ENCODE results near the gene LRCOL1.

The LRCOL1 gene

DNA sequence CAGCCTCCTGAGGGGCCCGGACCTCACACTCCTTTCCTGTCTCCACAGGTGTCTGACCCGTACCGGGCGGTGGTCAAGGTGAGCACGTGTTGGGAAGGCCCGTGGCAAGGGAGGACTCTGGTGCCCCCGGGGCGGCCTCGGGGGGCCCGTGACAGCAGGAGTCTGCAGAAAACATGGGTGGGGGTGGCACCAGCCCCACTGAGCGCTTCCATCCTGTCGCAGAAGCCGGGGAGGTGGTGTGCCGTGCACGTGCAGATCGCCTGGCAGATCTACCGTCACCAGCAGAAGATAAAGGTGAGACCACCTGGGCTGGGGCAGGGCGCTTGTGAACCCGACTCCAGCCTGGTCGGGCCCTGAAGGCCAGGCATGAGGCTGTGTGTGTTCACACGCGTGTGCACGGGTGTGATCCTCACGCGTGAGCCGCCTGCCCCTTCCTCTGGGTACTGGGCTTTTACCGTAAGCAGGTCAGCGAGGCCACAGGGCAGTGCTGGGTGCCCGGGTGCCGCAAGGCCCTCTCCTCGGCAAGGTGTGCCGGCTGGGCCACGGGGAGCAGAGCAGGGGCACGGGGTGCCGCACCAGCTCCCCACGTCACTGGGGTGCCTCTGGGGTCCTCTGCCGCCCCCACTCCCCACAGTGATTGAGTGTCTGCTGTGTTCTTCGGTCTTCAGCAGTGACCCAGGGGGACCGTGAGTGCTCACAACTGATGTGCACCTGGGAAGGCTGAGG lies 35.9 kb downstream of the LRCOL1 start:
- Histone ChIP-seq H3K79me2 (ENCODE audit: insufficient read depth, low read length) (no peaks in the 10 kb centered on the region), H3K27me3 (ENCODE audit: insufficient read depth, low read length) (no peaks in the 10 kb centered on the region), H3F3A (ENCODE audit: insufficient read depth, low read length) (no peaks in the 10 kb centered on the region), H2AFZ (ENCODE audit: low read length) (no peak overlapping the region), H3K27ac (ENCODE audit: low read depth, low read length, poor library complexity, severe bottlenecking) (no peak overlapping the region), H3K9me2 (ENCODE audit: low read depth, low read length) (no peaks in the 10 kb centered on the region), H3K4me1 (ENCODE audit: insufficient read depth, low read length, severe bottlenecking) (no peaks in the 10 kb centered on the region), H3K4me2 (ENCODE audit: low read length) (no peak overlapping the region), H3K4me3 (ENCODE audit: low read depth, low read length, poor library complexity, severe bottlenecking) (no peak overlapping the region), H3K9ac (ENCODE audit: low read length) (no peak overlapping the region), H4K20me1 (ENCODE audit: insufficient read depth, low read length) (no peaks in the 10 kb centered on the region), H3K36me3 (ENCODE audit: insufficient read depth, low read length) (no peaks in the 10 kb centered on the region), H3K9me3 (ENCODE audit: low read length) (no peaks in the 10 kb centered on the region)
- no peak for TF ChIP-seq EZH2 (IDR thresholded peaks at IDR 0.05; ENCODE audit: borderline replicate concordance, low read length)
- TF ChIP-seq, protein P1, sequence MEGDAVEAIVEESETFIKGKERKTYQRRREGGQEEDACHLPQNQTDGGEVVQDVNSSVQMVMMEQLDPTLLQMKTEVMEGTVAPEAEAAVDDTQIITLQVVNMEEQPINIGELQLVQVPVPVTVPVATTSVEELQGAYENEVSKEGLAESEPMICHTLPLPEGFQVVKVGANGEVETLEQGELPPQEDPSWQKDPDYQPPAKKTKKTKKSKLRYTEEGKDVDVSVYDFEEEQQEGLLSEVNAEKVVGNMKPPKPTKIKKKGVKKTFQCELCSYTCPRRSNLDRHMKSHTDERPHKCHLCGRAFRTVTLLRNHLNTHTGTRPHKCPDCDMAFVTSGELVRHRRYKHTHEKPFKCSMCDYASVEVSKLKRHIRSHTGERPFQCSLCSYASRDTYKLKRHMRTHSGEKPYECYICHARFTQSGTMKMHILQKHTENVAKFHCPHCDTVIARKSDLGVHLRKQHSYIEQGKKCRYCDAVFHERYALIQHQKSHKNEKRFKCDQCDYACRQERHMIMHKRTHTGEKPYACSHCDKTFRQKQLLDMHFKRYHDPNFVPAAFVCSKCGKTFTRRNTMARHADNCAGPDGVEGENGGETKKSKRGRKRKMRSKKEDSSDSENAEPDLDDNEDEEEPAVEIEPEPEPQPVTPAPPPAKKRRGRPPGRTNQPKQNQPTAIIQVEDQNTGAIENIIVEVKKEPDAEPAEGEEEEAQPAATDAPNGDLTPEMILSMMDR (IDR thresholded peaks at IDR 0.05; ENCODE audit: low read length), result no peak

- Histone ChIP-seq H3K27me3 (ENCODE audit: insufficient read depth, low read length) (no peaks in the 10 kb centered on the region), H3K36me3 (ENCODE audit: insufficient read depth, low read length) (no peaks in the 10 kb centered on the region), H3K4me2 (ENCODE audit: low read length) (no peak overlapping the region), H3K4me3 (ENCODE audit: low read depth, low read length, poor library complexity, severe bottlenecking) (no peak overlapping the region), H2AFZ (ENCODE audit: low read length) (no peak overlapping the region), H3K4me1 (ENCODE audit: insufficient read depth, low read length, severe bottlenecking) (no peaks in the 10 kb centered on the region), H4K20me1 (ENCODE audit: insufficient read depth, low read length) (no peaks in the 10 kb centered on the region), H3F3A (ENCODE audit: insufficient read depth, low read length) (no peaks in the 10 kb centered on the region), H3K9me2 (ENCODE audit: low read depth, low read length) (no peaks in the 10 kb centered on the region), H3K9ac (ENCODE audit: low read length) (no peak overlapping the region), H3K27ac (ENCODE audit: low read depth, low read length, poor library complexity, severe bottlenecking) (no peak overlapping the region), H3K79me2 (ENCODE audit: insufficient read depth, low read length) (no peaks in the 10 kb centered on the region), H3K9me3 (ENCODE audit: low read length) (no peaks in the 10 kb centered on the region)
- no peak for TF ChIP-seq EZH2 (IDR thresholded peaks at IDR 0.05; ENCODE audit: borderline replicate concordance, low read length)
- TF ChIP-seq, protein P1 (IDR thresholded peaks at IDR 0.05; ENCODE audit: low read length), result no peak
Measured at GRCh38 chr12:132572801-132573760, 37.3 kb downstream of the LRCOL1 start.

GRCh38 chr12:132572106-132572505 lies 38.3 kb downstream of the LRCOL1 start:
- no peaks in the 10 kb centered on the region for H3K9me3 ChIP-seq (ENCODE audit: low read length)
- no peak overlapping the region for H3K4me3 ChIP-seq (ENCODE audit: low read depth, low read length, poor library complexity, severe bottlenecking)
- no peak overlapping the region for H3K9ac ChIP-seq (ENCODE audit: low read length)
- no peak for TF ChIP-seq EZH2 (IDR thresholded peaks at IDR 0.05; ENCODE audit: borderline replicate concordance, low read length)
- TF ChIP-seq, protein P1 (IDR thresholded peaks at IDR 0.05; ENCODE audit: low read length), result no peak
- H3K27ac ChIP-seq (ENCODE audit: low read depth, low read length, poor library complexity, severe bottlenecking), result no peak overlapping the region
- H3K9me2 ChIP-seq (ENCODE audit: low read depth, low read length), result no peaks in the 10 kb centered on the region
- no peaks in the 10 kb centered on the region for H3K27me3 ChIP-seq (ENCODE audit: insufficient read depth, low read length)
- no peaks in the 10 kb centered on the region for H3K4me1 ChIP-seq (ENCODE audit: insufficient read depth, low read length, severe bottlenecking)
- H3K4me2 ChIP-seq (ENCODE audit: low read length), result no peak overlapping the region
- no peaks in the 10 kb centered on the region for H4K20me1 ChIP-seq (ENCODE audit: insufficient read depth, low read length)
- H3K36me3 ChIP-seq (ENCODE audit: insufficient read depth, low read length), result no peaks in the 10 kb centered on the region
- no peaks in the 10 kb centered on the region for H3F3A ChIP-seq (ENCODE audit: insufficient read depth, low read length)
- no peaks in the 10 kb centered on the region for H3K79me2 ChIP-seq (ENCODE audit: insufficient read depth, low read length)
- no peak overlapping the region for H2AFZ ChIP-seq (ENCODE audit: low read length)
